Panc1 (cell line): ENCODE results near the gene PRKD3.

Experiments
- POLR2AphosphoS5 ChIP-seq: IDR thresholded peaks from 2 replicates; pipeline ENCODE4 v1.6.1; 2012; ENCODE audit warnings: mild to moderate bottlenecking, low read depth, low read length, moderate library complexity
- TCF7L2 ChIP-seq: IDR thresholded peaks from 2 replicates; pipeline ENCODE4 v1.6.1; 2011; ENCODE audit warnings: mild to moderate bottlenecking, low read depth, low read length, inconsistent platforms
- TF ChIP-seq, protein P1 (sequence below): fragments of 450-650 bp; IDR thresholded peaks from 2 replicates; pipeline ENCODE4 v1.5.1; 2017; ENCODE audit warnings: mild to moderate bottlenecking

DNA sequence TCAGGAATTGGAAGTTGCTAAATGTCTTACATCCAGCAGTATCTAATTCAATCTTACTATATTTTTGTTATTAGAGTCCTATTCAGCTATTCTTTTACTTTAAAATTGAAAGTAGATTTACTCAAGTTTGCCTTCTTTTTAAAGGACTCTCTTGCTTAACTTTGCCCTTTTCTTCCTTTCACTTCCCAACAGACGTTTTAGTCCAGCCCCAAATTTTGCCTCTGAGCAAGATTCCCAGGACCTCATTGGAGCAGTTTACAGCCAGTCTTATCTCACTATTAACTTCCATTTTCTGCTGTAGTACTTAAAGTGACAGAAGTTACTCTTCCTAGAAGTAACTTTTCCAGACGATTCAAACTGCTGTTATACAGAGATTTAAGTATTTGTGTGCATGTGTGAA, 1.7 kb upstream of the PRKD3 start:
- TF ChIP-seq, protein P1, sequence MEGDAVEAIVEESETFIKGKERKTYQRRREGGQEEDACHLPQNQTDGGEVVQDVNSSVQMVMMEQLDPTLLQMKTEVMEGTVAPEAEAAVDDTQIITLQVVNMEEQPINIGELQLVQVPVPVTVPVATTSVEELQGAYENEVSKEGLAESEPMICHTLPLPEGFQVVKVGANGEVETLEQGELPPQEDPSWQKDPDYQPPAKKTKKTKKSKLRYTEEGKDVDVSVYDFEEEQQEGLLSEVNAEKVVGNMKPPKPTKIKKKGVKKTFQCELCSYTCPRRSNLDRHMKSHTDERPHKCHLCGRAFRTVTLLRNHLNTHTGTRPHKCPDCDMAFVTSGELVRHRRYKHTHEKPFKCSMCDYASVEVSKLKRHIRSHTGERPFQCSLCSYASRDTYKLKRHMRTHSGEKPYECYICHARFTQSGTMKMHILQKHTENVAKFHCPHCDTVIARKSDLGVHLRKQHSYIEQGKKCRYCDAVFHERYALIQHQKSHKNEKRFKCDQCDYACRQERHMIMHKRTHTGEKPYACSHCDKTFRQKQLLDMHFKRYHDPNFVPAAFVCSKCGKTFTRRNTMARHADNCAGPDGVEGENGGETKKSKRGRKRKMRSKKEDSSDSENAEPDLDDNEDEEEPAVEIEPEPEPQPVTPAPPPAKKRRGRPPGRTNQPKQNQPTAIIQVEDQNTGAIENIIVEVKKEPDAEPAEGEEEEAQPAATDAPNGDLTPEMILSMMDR, result no peak
- TF ChIP-seq TCF7L2, result no peak
- no peak for TF ChIP-seq POLR2AphosphoS5
